ENCODE measurements around the gene LARP4. TPM values are rescaled to one million over a fixed set of nuclear protein-coding genes. Genes with fewer than 3 reads are reported as not detected.

Gene LARP4
- total RNA-seq, 1 donor from 2014 or later = 62.2 TPM

GRCh38 chr12:50397117-50397650 is 3.5 kb upstream of the LARP4 start:
- ATAC-seq (no peak), DNase-seq (no peak)
- Histone ChIP-seq H3K27ac (no peak overlapping the region), H3K9me3 (no peaks in the 10 kb centered on the region), H3K4me3 (no peak overlapping the region), H3K36me3 (no peaks in the 10 kb centered on the region), H3K27me3 (ENCODE audit: low read depth) (no peaks in the 10 kb centered on the region), H3K4me1 (peaks cover 1% of the 10 kb centered on the region)
- TF ChIP-seq CTCF (IDR thresholded peaks at IDR 0.05) = no peak
- intact Hi-C loops (cut with DNase I) = no loop called here

DNA sequence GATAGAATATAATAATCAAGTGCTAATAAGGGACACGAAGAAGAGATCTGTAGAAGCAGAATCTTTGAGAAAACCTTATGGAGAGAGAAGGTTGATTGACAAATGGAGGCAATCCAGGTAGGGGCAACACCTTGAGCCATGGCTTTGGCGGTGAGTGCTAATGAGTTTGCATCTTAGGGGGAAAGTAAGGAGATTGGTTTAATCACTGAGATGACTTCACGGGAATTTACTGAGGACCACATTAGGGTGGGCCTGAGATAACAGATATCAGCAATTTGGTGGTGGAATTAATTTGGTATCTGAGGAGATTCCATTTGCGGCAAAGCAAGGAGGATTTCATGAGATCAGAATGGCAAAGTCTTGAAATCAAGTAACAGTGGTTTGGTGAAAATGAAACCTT is 1.8 kb upstream of the LARP4 start:
- intact Hi-C loops (cut with DNase I) = no loop called here
- Histone ChIP-seq H3K36me3 (no peaks in the 10 kb centered on the region), H3K27me3 (ENCODE audit: low read depth) (no peaks in the 10 kb centered on the region), H3K27ac (no peak overlapping the region), H3K4me1 (peaks cover 18% of the 10 kb centered on the region), H3K9me3 (no peaks in the 10 kb centered on the region), H3K4me3 (no peak overlapping the region)
- TF ChIP-seq CTCF (IDR thresholded peaks at IDR 0.05) = no peak
- ATAC-seq (no peak), DNase-seq (no peak)

- Histone ChIP-seq H3K27ac (peak overlapping the region; percentile 86), H3K9me3 (no peaks in the 10 kb centered on the region), H3K27me3 (ENCODE audit: low read depth) (no peaks in the 10 kb centered on the region), H3K36me3 (no peaks in the 10 kb centered on the region), H3K4me1 (peaks cover 28% of the 10 kb centered on the region), H3K4me3 (peak overlapping the region; percentile 79)
- DNase-seq (no peak), ATAC-seq (no peak)
- no peak for TF ChIP-seq CTCF (IDR thresholded peaks at IDR 0.05)
- intact Hi-C loops (cut with DNase I) = no loop called here
These were observed 514 bp upstream of the LARP4 start for GRCh38 chr12:50400104-50400637.

GRCh38 chr12:50401500-50402081 is 906 bp downstream of the LARP4 start:
- no peaks in the 10 kb centered on the region for H3K9me3 ChIP-seq
- intact Hi-C loops (cut with DNase I) = no loop called here
- H3K4me3 ChIP-seq = peak overlapping the region; percentile 79
- ATAC-seq = peak; percentile 34 to 49
- H3K4me1 ChIP-seq = peaks cover 28% of the 10 kb centered on the region
- peak overlapping the region; percentile 86 for H3K27ac ChIP-seq
- DNase-seq = no peak
- H3K27me3 ChIP-seq (ENCODE audit: low read depth) = no peaks in the 10 kb centered on the region
- TF ChIP-seq CTCF (IDR thresholded peaks at IDR 0.05) = no peak
- H3K36me3 ChIP-seq = no peaks in the 10 kb centered on the region

DNA sequence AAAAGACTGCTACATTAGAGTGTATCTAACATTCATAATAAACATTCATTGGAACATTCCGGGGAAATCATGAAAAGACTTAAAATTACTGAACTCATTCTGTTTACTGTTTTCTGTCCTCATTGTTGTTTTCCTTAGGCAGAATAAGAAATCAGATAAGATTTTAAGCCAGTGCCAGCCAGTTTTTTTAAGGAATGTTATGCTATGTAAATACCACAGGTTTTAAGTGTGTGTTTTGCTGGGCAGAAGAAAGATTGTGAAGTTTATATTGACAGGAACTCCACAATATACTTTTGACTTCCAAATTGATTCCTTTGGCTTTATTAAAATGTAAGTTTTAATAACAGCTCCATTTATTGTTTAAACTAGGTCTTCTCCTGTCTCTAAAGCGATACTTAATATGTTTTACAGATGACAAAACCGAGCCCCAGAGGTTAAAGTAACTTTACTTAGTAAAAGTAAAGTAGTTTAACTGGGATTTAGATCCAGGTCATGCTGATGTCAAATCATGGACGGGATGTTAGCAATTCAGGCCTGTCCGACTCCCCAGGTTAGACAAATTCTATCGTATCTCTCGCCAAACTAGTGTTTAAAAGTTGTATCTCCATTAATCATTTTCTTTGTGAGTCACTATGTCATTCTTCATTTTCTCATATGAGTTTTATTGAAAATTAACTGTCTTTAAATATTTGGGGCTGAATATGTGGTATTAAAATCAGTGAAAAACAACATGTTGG is 1.7 kb downstream of the LARP4 start:
- no peak for TF ChIP-seq CTCF (IDR thresholded peaks at IDR 0.05)
- intact Hi-C loops (cut with DNase I) = no loop called here
- Histone ChIP-seq H3K4me1 (peaks cover 35% of the 10 kb centered on the region), H3K27ac (peak overlapping the region; percentile 86), H3K36me3 (no peaks in the 10 kb centered on the region), H3K9me3 (no peaks in the 10 kb centered on the region), H3K4me3 (peak overlapping the region; percentile 79), H3K27me3 (ENCODE audit: low read depth) (no peaks in the 10 kb centered on the region)
- ATAC-seq = no peak
- DNase-seq = no peak
